ENCODE measurements around the gene MYO5A. TPM values are rescaled to one million over a fixed set of nuclear protein-coding genes. Genes with fewer than 3 reads are reported as not detected.

Gene MYO5A
- total RNA-seq, 1 experiment from 2014 or later = 9.9 TPM

DNA sequence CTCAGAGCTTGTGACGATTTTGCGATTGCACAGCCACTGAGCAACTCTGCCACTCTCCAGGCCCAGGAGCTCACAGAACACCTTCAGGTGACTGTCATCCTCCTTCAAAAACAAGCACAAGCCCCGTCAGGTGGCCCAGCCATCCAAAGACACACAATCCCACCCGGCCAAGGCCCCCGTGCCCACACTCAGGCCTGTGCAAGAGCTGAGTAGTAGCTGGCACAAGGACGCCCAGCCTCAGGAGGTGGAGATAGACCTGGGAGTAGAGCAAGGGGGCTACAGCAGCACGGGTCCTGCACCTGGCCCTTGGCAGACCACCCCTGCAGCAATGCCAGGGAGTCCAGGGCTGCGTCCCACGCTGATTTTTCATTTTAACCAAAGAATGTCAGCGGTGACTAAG, 267.7 kb downstream of the MYO5A start:
- H3K9me3 ChIP-seq = no peaks in the 10 kb centered on the region
- no peaks in the 10 kb centered on the region for H3K9me3 Mint-ChIP-seq (ENCODE audit: unreplicated experiment)
- TF ChIP-seq, protein P1, sequence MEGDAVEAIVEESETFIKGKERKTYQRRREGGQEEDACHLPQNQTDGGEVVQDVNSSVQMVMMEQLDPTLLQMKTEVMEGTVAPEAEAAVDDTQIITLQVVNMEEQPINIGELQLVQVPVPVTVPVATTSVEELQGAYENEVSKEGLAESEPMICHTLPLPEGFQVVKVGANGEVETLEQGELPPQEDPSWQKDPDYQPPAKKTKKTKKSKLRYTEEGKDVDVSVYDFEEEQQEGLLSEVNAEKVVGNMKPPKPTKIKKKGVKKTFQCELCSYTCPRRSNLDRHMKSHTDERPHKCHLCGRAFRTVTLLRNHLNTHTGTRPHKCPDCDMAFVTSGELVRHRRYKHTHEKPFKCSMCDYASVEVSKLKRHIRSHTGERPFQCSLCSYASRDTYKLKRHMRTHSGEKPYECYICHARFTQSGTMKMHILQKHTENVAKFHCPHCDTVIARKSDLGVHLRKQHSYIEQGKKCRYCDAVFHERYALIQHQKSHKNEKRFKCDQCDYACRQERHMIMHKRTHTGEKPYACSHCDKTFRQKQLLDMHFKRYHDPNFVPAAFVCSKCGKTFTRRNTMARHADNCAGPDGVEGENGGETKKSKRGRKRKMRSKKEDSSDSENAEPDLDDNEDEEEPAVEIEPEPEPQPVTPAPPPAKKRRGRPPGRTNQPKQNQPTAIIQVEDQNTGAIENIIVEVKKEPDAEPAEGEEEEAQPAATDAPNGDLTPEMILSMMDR (IDR thresholded peaks at IDR 0.05; ENCODE audit: insufficient read depth in 1 of 2, low read depth in 1 of 2, low read length in 1 of 2, severe bottlenecking in 1 of 2, unreplicated experiment in 1 of 2) = no peak
- no TSS peak for BruUV-seq (replicated peaks)
- H3K36me3 ChIP-seq (ENCODE audit: control insufficient read depth, insufficient read depth, low read length) = no peaks in the 10 kb centered on the region
- CTCF ChIA-PET = no interaction called here
- no peaks in the 10 kb centered on the region for H3K27me3 Mint-ChIP-seq (ENCODE audit: insufficient read depth, unreplicated experiment)
- peaks cover 10% of the 10 kb centered on the region for H3K36me3 Mint-ChIP-seq (ENCODE audit: insufficient read depth, unreplicated experiment)
- no peaks in the 10 kb centered on the region for H3K4me1 Mint-ChIP-seq (ENCODE audit: low read depth, unreplicated experiment)
- intact Hi-C loops (cut with micrococcal nuclease; ENCODE audit: unreplicated experiment) = no loop called here
- no peak for DNase-seq
- no peak overlapping the region for H3K4me3 ChIP-seq (ENCODE audit: low read depth, low read length)
- no peak overlapping the region for H3K4me3 Mint-ChIP-seq (ENCODE audit: unreplicated experiment)
- H3K27ac Mint-ChIP-seq (ENCODE audit: unreplicated experiment) = no peak overlapping the region
- no peaks in the 10 kb centered on the region for H3K4me1 ChIP-seq
- H3K27me3 ChIP-seq (replicated peaks; ENCODE audit: control insufficient read depth, insufficient read depth, low read length) = no peaks in the 10 kb centered on the region
- POLR2A ChIA-PET = no interaction called here

DNA sequence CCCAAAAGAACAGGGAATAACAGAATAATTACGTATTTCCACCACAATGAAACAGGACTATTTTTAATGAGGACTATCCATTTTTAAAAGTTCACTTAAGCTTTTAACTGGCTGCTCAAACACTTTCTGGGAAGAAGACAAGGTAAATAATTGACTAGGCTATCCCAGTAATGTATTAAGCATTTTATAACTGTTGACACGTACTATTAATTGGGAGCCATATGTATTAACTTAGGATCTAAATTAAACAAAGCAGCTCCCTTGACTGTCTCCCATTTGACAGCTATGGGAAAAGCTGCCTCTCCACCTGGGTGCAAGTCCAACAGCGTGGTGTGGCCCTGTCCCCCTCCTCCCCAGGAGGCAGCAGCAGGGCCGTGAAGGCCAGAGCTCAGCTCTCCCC, 269.2 kb downstream of the MYO5A start:
- no peaks in the 10 kb centered on the region for H3K27me3 Mint-ChIP-seq (ENCODE audit: insufficient read depth, unreplicated experiment)
- no peaks in the 10 kb centered on the region for H3K4me1 ChIP-seq
- no peaks in the 10 kb centered on the region for H3K27me3 ChIP-seq (replicated peaks; ENCODE audit: control insufficient read depth, insufficient read depth, low read length)
- no peaks in the 10 kb centered on the region for H3K4me1 Mint-ChIP-seq (ENCODE audit: low read depth, unreplicated experiment)
- POLR2A ChIA-PET = no interaction called here
- intact Hi-C loops (cut with micrococcal nuclease; ENCODE audit: unreplicated experiment) = loop anchor here (10.0 kb wide), 2 partner anchors 135 to 265 kb away; partner anchors contain the start of gene MYO5A
- CTCF ChIA-PET = no interaction called here
- no peaks in the 10 kb centered on the region for H3K9me3 ChIP-seq
- no peak overlapping the region for H3K4me3 Mint-ChIP-seq (ENCODE audit: unreplicated experiment)
- H3K27ac Mint-ChIP-seq (ENCODE audit: unreplicated experiment) = no peak overlapping the region
- DNase-seq = no peak
- H3K4me3 ChIP-seq (ENCODE audit: low read depth, low read length) = no peak overlapping the region
- no TSS peak for BruUV-seq (replicated peaks)
- TF ChIP-seq, protein P1 (IDR thresholded peaks at IDR 0.05; ENCODE audit: insufficient read depth in 1 of 2, low read depth in 1 of 2, low read length in 1 of 2, severe bottlenecking in 1 of 2, unreplicated experiment in 1 of 2) = no peak
- H3K36me3 ChIP-seq (ENCODE audit: control insufficient read depth, insufficient read depth, low read length) = peaks cover 1% of the 10 kb centered on the region; the same call in 1 of the 2 replicates
- peaks cover 16% of the 10 kb centered on the region for H3K36me3 Mint-ChIP-seq (ENCODE audit: insufficient read depth, unreplicated experiment)
- no peaks in the 10 kb centered on the region for H3K9me3 Mint-ChIP-seq (ENCODE audit: unreplicated experiment)

DNA sequence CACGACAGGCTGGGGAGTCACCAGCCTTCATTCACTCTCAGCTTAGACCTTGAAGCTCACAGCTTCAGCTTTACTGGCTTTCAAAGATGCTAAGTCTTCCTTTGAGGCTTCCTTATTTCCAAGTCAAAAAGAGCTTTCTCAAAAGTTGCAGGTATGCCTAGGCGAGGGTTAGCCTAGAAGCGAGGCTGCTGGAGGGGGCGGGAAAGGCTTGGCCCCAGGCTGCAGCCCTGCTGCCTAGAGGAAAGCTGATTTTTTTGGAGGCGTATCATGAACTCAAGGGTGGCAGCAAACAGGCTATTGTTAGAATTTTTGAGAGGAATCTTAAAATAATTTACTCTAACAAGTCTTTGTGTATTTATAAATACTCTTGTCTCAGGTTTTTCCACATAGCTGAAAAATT, 270.2 kb downstream of the MYO5A start:
- Histone ChIP-seq H3K9me3 (no peaks in the 10 kb centered on the region), H3K4me1 (no peaks in the 10 kb centered on the region), H3K36me3 (ENCODE audit: control insufficient read depth, insufficient read depth, low read length) (peaks cover 1% of the 10 kb centered on the region; the same call in 1 of the 2 replicates), H3K27me3 (replicated peaks; ENCODE audit: control insufficient read depth, insufficient read depth, low read length) (no peaks in the 10 kb centered on the region), H3K4me3 (ENCODE audit: low read depth, low read length) (no peak overlapping the region)
- ChIA-PET POLR2A (no interaction called here), CTCF (interaction anchor here (0.6 to 0.7 kb wide), 2 partner anchors 10 to 205 kb away, joined by 3 read pairs; no protein-coding TSS in a partner anchor)
- H3K27ac Mint-ChIP-seq (ENCODE audit: unreplicated experiment) = no peak overlapping the region
- H3K4me1 Mint-ChIP-seq (ENCODE audit: low read depth, unreplicated experiment) = no peaks in the 10 kb centered on the region
- BruUV-seq (replicated peaks) = no TSS peak
- intact Hi-C loops (cut with micrococcal nuclease; ENCODE audit: unreplicated experiment) = loop anchor here (10.0 kb wide), 2 partner anchors 136 to 266 kb away; partner anchors contain the start of gene MYO5A
- no peak overlapping the region for H3K4me3 Mint-ChIP-seq (ENCODE audit: unreplicated experiment)
- H3K27me3 Mint-ChIP-seq (ENCODE audit: insufficient read depth, unreplicated experiment) = no peaks in the 10 kb centered on the region
- no peaks in the 10 kb centered on the region for H3K9me3 Mint-ChIP-seq (ENCODE audit: unreplicated experiment)
- TF ChIP-seq, protein P1 (IDR thresholded peaks at IDR 0.05; ENCODE audit: insufficient read depth in 1 of 2, low read depth in 1 of 2, low read length in 1 of 2, severe bottlenecking in 1 of 2, unreplicated experiment in 1 of 2) = no peak
- DNase-seq = no peak
- H3K36me3 Mint-ChIP-seq (ENCODE audit: insufficient read depth, unreplicated experiment) = peaks cover 26% of the 10 kb centered on the region
